PFSK-1 (cell line): ENCODE data around the gene ZNF366.

Source experiments
- POLR2AphosphoS5 ChIP-seq: IDR thresholded peaks from 2 replicates; pipeline ENCODE4 v1.6.1; 2012; ENCODE audit warnings: low read depth, mild to moderate bottlenecking, control low read depth, low read length, moderate library complexity
- TAF1 ChIP-seq: IDR thresholded peaks from 2 replicates; pipeline ENCODE4 v1.6.1; 2012; ENCODE audit warnings: low read length, control low read depth, borderline replicate concordance; ENCODE audit not compliant: insufficient read depth
- TF ChIP-seq, protein P1 (sequence below), 2 experiments: IDR thresholded peaks; 2 replicates each; pipeline versions ENCODE4 v1.6.1 to v1.8.0; 2011 to 2012; ENCODE audit warnings: low read depth in 2 of 2, low read length in 2 of 2, control low read depth in 1 of 2, inconsistent platforms in 1 of 2, mild to moderate bottlenecking in 1 of 2, moderate library complexity in 1 of 2; ENCODE audit not compliant: insufficient read depth in 1 of 2

DNA sequence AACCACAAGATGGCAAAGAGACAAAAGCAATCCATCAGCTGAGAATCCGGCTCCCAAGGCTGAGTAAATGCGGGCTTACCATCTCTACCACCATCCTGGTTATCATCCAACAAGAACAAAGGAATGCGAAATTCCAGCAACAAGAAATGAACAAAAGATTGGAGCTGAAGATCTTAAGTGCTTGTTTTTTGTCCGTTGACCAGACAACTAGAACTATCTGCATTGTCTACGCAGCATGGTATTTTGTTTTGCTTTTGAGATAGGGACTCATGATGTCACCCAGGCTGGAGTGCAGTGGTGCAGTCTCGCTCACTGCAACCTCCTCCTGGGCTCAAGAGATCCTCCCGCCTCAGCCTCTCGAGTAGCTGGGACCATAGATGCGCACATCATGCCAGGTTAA lies 88.9 kb downstream of the ZNF366 start:
- TF ChIP-seq POLR2AphosphoS5 (no peak), TAF1 (no peak)
- TF ChIP-seq, protein P1, sequence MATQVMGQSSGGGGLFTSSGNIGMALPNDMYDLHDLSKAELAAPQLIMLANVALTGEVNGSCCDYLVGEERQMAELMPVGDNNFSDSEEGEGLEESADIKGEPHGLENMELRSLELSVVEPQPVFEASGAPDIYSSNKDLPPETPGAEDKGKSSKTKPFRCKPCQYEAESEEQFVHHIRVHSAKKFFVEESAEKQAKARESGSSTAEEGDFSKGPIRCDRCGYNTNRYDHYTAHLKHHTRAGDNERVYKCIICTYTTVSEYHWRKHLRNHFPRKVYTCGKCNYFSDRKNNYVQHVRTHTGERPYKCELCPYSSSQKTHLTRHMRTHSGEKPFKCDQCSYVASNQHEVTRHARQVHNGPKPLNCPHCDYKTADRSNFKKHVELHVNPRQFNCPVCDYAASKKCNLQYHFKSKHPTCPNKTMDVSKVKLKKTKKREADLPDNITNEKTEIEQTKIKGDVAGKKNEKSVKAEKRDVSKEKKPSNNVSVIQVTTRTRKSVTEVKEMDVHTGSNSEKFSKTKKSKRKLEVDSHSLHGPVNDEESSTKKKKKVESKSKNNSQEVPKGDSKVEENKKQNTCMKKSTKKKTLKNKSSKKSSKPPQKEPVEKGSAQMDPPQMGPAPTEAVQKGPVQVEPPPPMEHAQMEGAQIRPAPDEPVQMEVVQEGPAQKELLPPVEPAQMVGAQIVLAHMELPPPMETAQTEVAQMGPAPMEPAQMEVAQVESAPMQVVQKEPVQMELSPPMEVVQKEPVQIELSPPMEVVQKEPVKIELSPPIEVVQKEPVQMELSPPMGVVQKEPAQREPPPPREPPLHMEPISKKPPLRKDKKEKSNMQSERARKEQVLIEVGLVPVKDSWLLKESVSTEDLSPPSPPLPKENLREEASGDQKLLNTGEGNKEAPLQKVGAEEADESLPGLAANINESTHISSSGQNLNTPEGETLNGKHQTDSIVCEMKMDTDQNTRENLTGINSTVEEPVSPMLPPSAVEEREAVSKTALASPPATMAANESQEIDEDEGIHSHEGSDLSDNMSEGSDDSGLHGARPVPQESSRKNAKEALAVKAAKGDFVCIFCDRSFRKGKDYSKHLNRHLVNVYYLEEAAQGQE (IDR thresholded peaks at IDR 0.05; ENCODE audit: insufficient read depth in 1 of 2, low read depth in 2 of 2, low read length in 2 of 2), result no peak
